Neural progenitor cell (in vitro differentiated cells): ENCODE measurements around the gene KREMEN2. TPM values are rescaled to one million over a fixed set of nuclear protein-coding genes. Genes with fewer than 3 reads are reported as not detected.

Source experiments
- DNase-seq: peaks from one replicate; pipeline ENCODE4 v3.0.0-alpha.2; 2016; ENCODE audit warnings: low spot score
- H2AFZ ChIP-seq: fragments of 200-600 bp; sonication (generic); replicated peaks from 2 replicates; pipeline ENCODE4 v1.6.1; 2016; ENCODE audit warnings: antibody characterized with exemption
- H3F3A ChIP-seq: fragments of 200-600 bp; sonication (generic); 2 replicates; pipeline ENCODE4 v1.6.1; 2016; ENCODE audit warnings: antibody characterized with exemption, low read depth
- H3K27ac ChIP-seq: fragments of 200-600 bp; sonication (generic); 2 replicates; pipeline ENCODE4 v1.5.1; 2016; ENCODE audit warnings: mild to moderate bottlenecking
- H3K27me3 ChIP-seq: fragments of 200-600 bp; sonication (generic); 2 replicates; pipeline ENCODE4 v1.6.1; 2016; ENCODE audit warnings: mild to moderate bottlenecking, moderate library complexity
- H3K36me3 ChIP-seq: fragments of 200-600 bp; sonication (generic); 2 replicates; pipeline ENCODE4 v1.5.1; 2016
- H3K4me1 ChIP-seq: fragments of 200-600 bp; sonication (generic); 2 replicates; pipeline ENCODE4 v1.6.1; 2016; ENCODE audit warnings: mixed run types
- H3K4me2 ChIP-seq: fragments of 200-600 bp; sonication (generic); 2 replicates; pipeline ENCODE4 v1.6.1; 2016
- H3K4me3 ChIP-seq: fragments of 200-600 bp; sonication (generic); 2 replicates; pipeline ENCODE4 v1.5.1; 2016
- H3K79me2 ChIP-seq: fragments of 200-600 bp; sonication (generic); 2 replicates; pipeline ENCODE4 v1.6.1; 2016; ENCODE audit warnings: low read depth
- H3K9ac ChIP-seq: fragments of 200-600 bp; sonication (generic); 2 replicates; pipeline ENCODE4 v1.6.1; 2016
- H3K9me3 ChIP-seq: fragments of 200-600 bp; sonication (generic); 2 replicates; pipeline ENCODE4 v1.5.1; 2016; ENCODE audit warnings: low read depth
- H4K20me1 ChIP-seq: fragments of 200-600 bp; sonication (generic); 2 replicates; pipeline ENCODE4 v1.6.1; 2016; ENCODE audit warnings: low read depth
- H3K27ac Mint-ChIP-seq: 3 replicates; pipeline ENCODE4 v1.8.0; 2021; ENCODE audit warnings: mixed read lengths
- H3K27me3 Mint-ChIP-seq: 2 replicates; pipeline ENCODE4 v1.8.0; 2022; ENCODE audit warnings: low read depth, mild to moderate bottlenecking, inconsistent platforms, moderate library complexity, mixed read lengths; ENCODE audit not compliant: insufficient read depth
- H3K36me3 Mint-ChIP-seq: 3 replicates; pipeline ENCODE4 v1.8.0; 2021; ENCODE audit warnings: mixed read lengths
- H3K4me1 Mint-ChIP-seq: 3 replicates; pipeline ENCODE4 v1.8.0; 2021; ENCODE audit warnings: mixed read lengths
- H3K4me3 Mint-ChIP-seq: 3 replicates; pipeline ENCODE4 v1.8.0; 2021; ENCODE audit warnings: mild to moderate bottlenecking, moderate library complexity, mixed read lengths
- H3K9me3 Mint-ChIP-seq: 3 replicates; pipeline ENCODE4 v1.8.0; 2020; ENCODE audit warnings: mixed read lengths
- EZH2 ChIP-seq: fragments of 200-600 bp; sonication (generic); IDR thresholded peaks from 2 replicates; pipeline ENCODE4 v1.6.1; 2017; ENCODE audit warnings: antibody characterized with exemption, mild to moderate bottlenecking, moderate library complexity
- EZH2phosphoT487 ChIP-seq: fragments of 200-600 bp; sonication (generic); IDR thresholded peaks from 2 replicates; pipeline ENCODE4 v1.6.1; 2017; ENCODE audit warnings: antibody characterized with exemption
- total RNA-seq: library from RNA; depleted of rRNA; stranded (reverse); fragments of >200 nt; gene quantifications from 2 replicates; pipeline ENCODE4 v1.2.3, GENCODE V29; 2015; ENCODE audit warnings: low replicate concordance
- TF ChIP-seq, protein P1 (sequence below): fragments of 200-600 bp; sonication (generic); IDR thresholded peaks from 2 replicates; pipeline ENCODE4 v1.5.1; 2017; ENCODE audit warnings: antibody characterized with exemption, mild to moderate bottlenecking

KREMEN2 gene
- total RNA-seq, 1 donor from 2014 or later = 0.51 TPM

DNA sequence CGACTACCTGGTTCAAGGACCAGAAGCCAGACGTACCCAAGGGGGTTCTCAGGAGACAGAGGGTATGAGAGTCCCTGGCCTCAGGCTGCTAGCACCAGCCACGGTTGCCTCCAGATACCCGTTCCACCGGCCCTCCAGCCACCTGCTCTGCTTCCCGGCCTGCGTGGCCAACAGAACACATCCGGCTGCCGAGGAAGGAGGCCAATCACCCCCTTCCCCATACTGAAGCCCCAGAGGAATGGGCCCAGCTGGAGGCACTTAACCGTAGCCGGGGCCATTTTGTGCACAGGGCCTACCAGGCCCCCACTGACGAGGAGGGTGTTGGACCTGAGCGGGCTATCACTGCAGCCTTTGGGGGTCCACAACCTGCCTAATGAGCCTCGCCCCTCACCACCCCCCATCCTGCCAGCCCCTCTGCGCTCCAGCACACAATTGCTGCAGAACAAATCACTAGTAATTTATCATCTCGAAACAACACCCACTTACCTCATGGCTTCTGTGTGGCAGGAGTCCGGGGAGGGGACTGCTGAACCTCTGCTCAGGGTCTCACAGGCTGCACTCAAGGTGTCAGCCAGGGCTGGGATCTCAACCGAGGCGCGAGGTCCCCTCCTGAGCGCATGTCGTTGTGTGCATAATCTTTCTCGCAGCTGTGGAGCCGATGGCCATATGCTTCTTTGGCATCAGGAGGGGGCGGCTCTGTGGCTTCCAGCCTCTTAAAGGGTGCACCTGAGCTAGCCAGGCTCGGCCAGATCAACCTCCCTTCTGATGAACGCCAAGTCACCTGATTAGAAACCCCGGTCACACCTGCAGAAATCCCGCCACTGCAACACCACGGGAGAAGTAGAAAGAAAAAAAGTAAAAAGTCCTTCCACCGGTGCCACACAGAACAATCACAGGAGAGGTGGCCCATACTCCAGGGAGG, 10.1 kb upstream of the KREMEN2 start:
- no peaks in the 10 kb centered on the region for H3K27me3 ChIP-seq
- H4K20me1 ChIP-seq = no peaks in the 10 kb centered on the region
- H3K4me1 ChIP-seq = no peaks in the 10 kb centered on the region
- H3K4me2 ChIP-seq = no peak overlapping the region
- H3K36me3 ChIP-seq = no peaks in the 10 kb centered on the region
- no peak for TF ChIP-seq EZH2
- no peak for TF ChIP-seq EZH2phosphoT487
- TF ChIP-seq, protein P1, sequence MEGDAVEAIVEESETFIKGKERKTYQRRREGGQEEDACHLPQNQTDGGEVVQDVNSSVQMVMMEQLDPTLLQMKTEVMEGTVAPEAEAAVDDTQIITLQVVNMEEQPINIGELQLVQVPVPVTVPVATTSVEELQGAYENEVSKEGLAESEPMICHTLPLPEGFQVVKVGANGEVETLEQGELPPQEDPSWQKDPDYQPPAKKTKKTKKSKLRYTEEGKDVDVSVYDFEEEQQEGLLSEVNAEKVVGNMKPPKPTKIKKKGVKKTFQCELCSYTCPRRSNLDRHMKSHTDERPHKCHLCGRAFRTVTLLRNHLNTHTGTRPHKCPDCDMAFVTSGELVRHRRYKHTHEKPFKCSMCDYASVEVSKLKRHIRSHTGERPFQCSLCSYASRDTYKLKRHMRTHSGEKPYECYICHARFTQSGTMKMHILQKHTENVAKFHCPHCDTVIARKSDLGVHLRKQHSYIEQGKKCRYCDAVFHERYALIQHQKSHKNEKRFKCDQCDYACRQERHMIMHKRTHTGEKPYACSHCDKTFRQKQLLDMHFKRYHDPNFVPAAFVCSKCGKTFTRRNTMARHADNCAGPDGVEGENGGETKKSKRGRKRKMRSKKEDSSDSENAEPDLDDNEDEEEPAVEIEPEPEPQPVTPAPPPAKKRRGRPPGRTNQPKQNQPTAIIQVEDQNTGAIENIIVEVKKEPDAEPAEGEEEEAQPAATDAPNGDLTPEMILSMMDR = no peak
- H3K79me2 ChIP-seq = no peaks in the 10 kb centered on the region
- no peak for DNase-seq
- H2AFZ ChIP-seq = no peak overlapping the region
- no peaks in the 10 kb centered on the region for H3K9me3 ChIP-seq
- H3K36me3 Mint-ChIP-seq = peaks cover 2% of the 10 kb centered on the region
- H3K9ac ChIP-seq = no peak overlapping the region
- no peak overlapping the region for H3K27ac Mint-ChIP-seq
- peaks cover 6% of the 10 kb centered on the region for H3K27me3 Mint-ChIP-seq
- H3K27ac ChIP-seq = no peak overlapping the region
- H3K9me3 Mint-ChIP-seq = no peaks in the 10 kb centered on the region
- H3F3A ChIP-seq = no peaks in the 10 kb centered on the region
- H3K4me3 Mint-ChIP-seq = no peak overlapping the region
- peaks cover 7% of the 10 kb centered on the region for H3K4me1 Mint-ChIP-seq
- no peak overlapping the region for H3K4me3 ChIP-seq

DNA sequence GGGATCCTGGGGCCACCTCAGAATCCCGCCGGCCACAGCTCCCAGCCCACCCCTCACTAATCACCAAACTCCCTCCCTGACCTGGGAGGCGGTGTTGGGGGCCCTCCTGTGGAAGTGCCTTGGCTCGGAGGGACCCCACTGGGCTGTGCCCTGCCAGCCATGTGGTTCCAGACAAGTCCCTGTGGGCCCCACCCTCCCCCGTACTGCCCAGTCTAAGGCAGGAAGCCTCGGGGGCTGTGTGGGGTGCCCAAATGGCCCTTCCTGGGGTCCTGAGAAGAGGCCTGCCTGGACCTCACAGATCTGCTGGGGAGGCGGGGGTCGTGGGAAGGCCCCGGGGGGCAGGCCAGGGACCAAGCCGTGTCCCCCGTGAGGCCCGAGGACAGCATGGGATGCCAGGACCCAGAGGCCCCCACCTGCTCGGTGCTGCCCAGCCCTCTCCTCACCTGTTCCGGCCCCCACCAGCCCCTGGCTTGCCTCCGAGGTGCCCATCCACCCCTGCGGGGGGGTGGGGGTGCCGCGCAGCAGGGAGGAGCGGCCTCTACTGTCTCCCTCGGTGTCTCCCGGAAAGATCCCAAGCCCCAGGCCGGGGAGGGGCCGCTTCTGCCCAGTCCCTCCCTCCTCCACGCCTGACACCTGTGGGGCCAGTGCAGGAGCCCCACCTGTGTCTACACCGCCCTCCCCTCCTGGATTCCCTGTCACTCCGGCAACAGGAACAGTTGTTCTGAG, 9.3 kb upstream of the KREMEN2 start:
- Histone ChIP-seq H4K20me1 (no peaks in the 10 kb centered on the region), H3K4me1 (no peaks in the 10 kb centered on the region), H2AFZ (no peak overlapping the region), H3F3A (no peaks in the 10 kb centered on the region), H3K79me2 (no peaks in the 10 kb centered on the region), H3K4me2 (no peak overlapping the region), H3K27ac (no peak overlapping the region), H3K4me3 (no peak overlapping the region), H3K27me3 (no peaks in the 10 kb centered on the region), H3K9me3 (no peaks in the 10 kb centered on the region), H3K36me3 (no peaks in the 10 kb centered on the region), H3K9ac (no peak overlapping the region)
- Mint-ChIP-seq H3K4me1 (peaks cover 7% of the 10 kb centered on the region), H3K9me3 (no peaks in the 10 kb centered on the region), H3K27ac (peak overlapping the region; percentile 69), H3K36me3 (no peaks in the 10 kb centered on the region), H3K4me3 (no peak overlapping the region), H3K27me3 (peaks cover 9% of the 10 kb centered on the region)
- DNase-seq = no peak
- TF ChIP-seq EZH2phosphoT487 = no peak
- TF ChIP-seq EZH2 = no peak
- TF ChIP-seq, protein P1 = no peak

DNA sequence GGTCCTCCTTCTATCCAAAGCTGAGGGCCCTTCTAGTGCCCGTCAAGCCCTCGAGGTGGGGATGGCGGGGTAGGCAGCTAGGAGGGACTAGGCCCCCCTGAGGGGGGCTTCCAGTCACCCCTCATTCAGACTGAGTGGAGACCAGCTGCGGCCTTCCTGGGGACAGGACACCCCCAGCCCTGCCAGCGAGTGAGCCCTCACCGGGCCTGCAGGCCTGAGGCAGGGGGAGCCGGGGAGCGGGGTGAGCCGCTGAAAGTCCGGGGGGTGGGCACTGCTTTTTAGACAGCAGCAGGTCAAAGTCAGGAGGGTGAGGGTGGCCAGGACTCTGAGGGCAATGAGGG, 8.7 kb upstream of the KREMEN2 start:
- no peaks in the 10 kb centered on the region for H3K27me3 ChIP-seq
- H4K20me1 ChIP-seq = no peaks in the 10 kb centered on the region
- Mint-ChIP-seq H3K27me3 (peaks cover 10% of the 10 kb centered on the region), H3K4me3 (no peak overlapping the region), H3K9me3 (no peaks in the 10 kb centered on the region), H3K27ac (peak overlapping the region; percentile 69), H3K4me1 (peaks cover 7% of the 10 kb centered on the region), H3K36me3 (no peaks in the 10 kb centered on the region)
- no peak overlapping the region for H3K4me2 ChIP-seq
- H3K27ac ChIP-seq = no peak overlapping the region
- no peaks in the 10 kb centered on the region for H3K9me3 ChIP-seq
- no peaks in the 10 kb centered on the region for H3K4me1 ChIP-seq
- H3K79me2 ChIP-seq = no peaks in the 10 kb centered on the region
- no peaks in the 10 kb centered on the region for H3K36me3 ChIP-seq
- no peaks in the 10 kb centered on the region for H3F3A ChIP-seq
- H3K9ac ChIP-seq = no peak overlapping the region
- TF ChIP-seq, protein P1 = no peak
- TF ChIP-seq EZH2phosphoT487 (no peak), EZH2 (no peak)
- DNase-seq = no peak
- H3K4me3 ChIP-seq = no peak overlapping the region
- H2AFZ ChIP-seq = no peak overlapping the region
